Esophagus squamous epithelium (tissue), 5 donors: Measurements from ENCODE around the gene PTPRD. TPM values are rescaled to one million over a fixed set of nuclear protein-coding genes. Genes with fewer than 3 reads are reported as not detected.

Experiments
- DNase-seq: peaks from one replicate; lab custom pipeline; 2025; lab: John Stamatoyannopoulos, UW
- H3K27ac ChIP-seq, 4 donors: fragments of 200-600 bp; sonication (generic); one replicate each; pipeline ENCODE4 v1.5.1; 2016 to 2019; ENCODE audit warnings: mild to moderate bottlenecking in 1 of 4
- H3K27me3 ChIP-seq, 4 donors: fragments of 200-600 bp; sonication (generic); 1 replicate in 3 of 4; 2 replicates in 1 of 4; pipeline versions ENCODE4 v1.5.1 to v1.6.0; 2017 to 2021; ENCODE audit warnings: antibody characterized with exemption in 1 of 4
- H3K36me3 ChIP-seq, 3 donors: fragments of 200-600 bp; sonication (generic); one replicate each; pipeline ENCODE4 v1.5.1; 2016 to 2019
- H3K4me1 ChIP-seq, 3 donors: fragments of 200-600 bp; sonication (generic); one replicate each; pipeline ENCODE4 v1.5.1; 2017 to 2019
- H3K4me3 ChIP-seq, 4 donors: fragments of 200-600 bp; sonication (generic); 1 replicate in 3 of 4; 2 replicates in 1 of 4; pipeline ENCODE4 v1.5.1; 2016 to 2019; ENCODE audit warnings: mild to moderate bottlenecking in 2 of 4, moderate library complexity in 1 of 4
- H3K9me3 ChIP-seq, 3 donors: fragments of 200-600 bp; sonication (generic); one replicate each; pipeline ENCODE4 v1.5.1; 2016 to 2019
- POLR2A ChIP-seq, 4 donors: fragments of 450-650 bp; IDR thresholded peaks; one replicate each; pipeline ENCODE4 v1.6.1; 2017; ENCODE audit warnings: antibody characterized with exemption in 4 of 4, mild to moderate bottlenecking in 4 of 4, moderate library complexity in 3 of 4
- WGBS, 2 donors: methylation state at CpG; one replicate each; pipeline ENCODE4 v1.1.5; 2018; 5-methylcytosine and 5-hydroxymethylcytosine counted together
- intact Hi-C: fragments of 100-400 bp; cut with DNase I; formaldehyde crosslinking; loops from one replicate; pipeline ENCODE4 v1.15.0; 2022
- total RNA-seq, 4 donors: library from RNA; depleted of rRNA; stranded (reverse); fragments of >200 nt; gene quantifications; one replicate each; pipeline ENCODE4 v1.1.0, GENCODE V29; 2016
- TF ChIP-seq, protein P1 (sequence below), 6 experiments: fragments of 450-650 bp in 4 of 6; fragments of 200-600 bp in 2 of 6; sonication (generic) in 2 of 6; IDR thresholded peaks; one replicate each; pipeline ENCODE4 v1.5.1; 2016 to 2019; ENCODE audit warnings: antibody characterized with exemption in 6 of 6, mild to moderate bottlenecking in 4 of 6, moderate library complexity in 4 of 6
- donor health status: DM: yes; HTN: yes; CAD: no.

PTPRD gene
- total RNA-seq, 4 donors from 2014 or later = 0.23 to 16.3 (median 6.6) TPM

DNA sequence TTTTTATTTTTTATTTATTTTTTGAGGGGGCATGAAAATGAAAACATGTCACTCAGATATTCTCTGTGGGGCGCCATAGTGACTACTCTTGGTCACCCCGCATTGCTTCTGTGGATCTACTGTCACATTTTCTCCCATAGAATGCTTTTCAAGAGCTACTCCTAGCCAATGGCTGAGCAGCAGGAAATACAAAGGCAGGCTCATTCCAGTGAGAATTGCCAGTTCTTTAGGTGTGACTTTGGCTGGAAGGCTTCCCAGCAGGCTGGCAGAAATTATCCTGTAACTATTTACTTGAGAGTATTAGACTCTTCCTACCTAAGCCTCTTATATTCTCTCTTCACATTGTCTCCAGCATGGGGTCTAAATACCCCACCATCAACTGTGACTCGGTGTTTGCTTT lies 21.0 kb upstream of the PTPRD start:
- H3K4me3 ChIP-seq = no peak overlapping the region
- intact Hi-C loops = no loop called here
- H3K4me1 ChIP-seq = no peaks in the 10 kb centered on the region
- no peaks in the 10 kb centered on the region for H3K27me3 ChIP-seq
- 41 to 78% methylated on average over 3 of the region's 3 CpGs for WGBS, 2 donors
- H3K27ac ChIP-seq = no peak overlapping the region
- TF ChIP-seq, protein P1, sequence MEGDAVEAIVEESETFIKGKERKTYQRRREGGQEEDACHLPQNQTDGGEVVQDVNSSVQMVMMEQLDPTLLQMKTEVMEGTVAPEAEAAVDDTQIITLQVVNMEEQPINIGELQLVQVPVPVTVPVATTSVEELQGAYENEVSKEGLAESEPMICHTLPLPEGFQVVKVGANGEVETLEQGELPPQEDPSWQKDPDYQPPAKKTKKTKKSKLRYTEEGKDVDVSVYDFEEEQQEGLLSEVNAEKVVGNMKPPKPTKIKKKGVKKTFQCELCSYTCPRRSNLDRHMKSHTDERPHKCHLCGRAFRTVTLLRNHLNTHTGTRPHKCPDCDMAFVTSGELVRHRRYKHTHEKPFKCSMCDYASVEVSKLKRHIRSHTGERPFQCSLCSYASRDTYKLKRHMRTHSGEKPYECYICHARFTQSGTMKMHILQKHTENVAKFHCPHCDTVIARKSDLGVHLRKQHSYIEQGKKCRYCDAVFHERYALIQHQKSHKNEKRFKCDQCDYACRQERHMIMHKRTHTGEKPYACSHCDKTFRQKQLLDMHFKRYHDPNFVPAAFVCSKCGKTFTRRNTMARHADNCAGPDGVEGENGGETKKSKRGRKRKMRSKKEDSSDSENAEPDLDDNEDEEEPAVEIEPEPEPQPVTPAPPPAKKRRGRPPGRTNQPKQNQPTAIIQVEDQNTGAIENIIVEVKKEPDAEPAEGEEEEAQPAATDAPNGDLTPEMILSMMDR (IDR thresholded peaks at IDR 0.05) = no peak
- TF ChIP-seq POLR2A (IDR thresholded peaks at IDR 0.05) = no peak
- no peak for DNase-seq
- no peaks in the 10 kb centered on the region for H3K9me3 ChIP-seq
- H3K36me3 ChIP-seq = no peaks in the 10 kb centered on the region

DNA sequence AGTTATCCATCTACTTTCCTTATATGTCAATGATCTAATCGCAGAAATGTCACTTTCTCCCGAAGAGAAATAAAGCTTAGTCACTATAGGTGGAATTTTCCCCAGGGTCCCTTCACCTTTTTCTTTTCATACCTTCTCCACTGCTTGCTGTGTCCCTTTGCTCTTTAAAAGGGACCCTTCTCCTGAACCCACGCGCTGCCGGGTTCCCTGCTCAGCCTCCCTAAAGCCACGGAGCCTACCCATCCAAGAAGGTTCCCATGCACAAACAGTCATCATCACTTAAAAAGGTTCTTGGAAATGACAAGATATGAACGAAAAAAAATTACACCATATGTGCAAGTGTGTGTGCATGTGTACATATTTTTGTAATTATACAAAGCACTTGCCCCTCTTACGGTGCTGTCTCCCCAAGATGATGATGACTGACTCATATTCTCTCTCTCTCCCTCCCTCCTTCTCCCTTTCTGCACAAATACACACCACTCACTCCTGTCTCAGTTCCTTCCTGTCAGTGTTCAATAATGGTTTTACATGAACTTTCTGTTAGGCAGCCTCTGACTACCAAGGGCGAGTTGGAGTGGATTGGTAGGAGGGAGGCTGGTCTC lies 1.5 kb upstream of the PTPRD start:
- no peak for TF ChIP-seq POLR2A (IDR thresholded peaks at IDR 0.05)
- TF ChIP-seq, protein P1 (IDR thresholded peaks at IDR 0.05) = no peak
- Histone ChIP-seq H3K9me3 (no peaks in the 10 kb centered on the region), H3K36me3 (no peaks in the 10 kb centered on the region), H3K27me3 (peaks cover 0 to 86% (median 9%) of the 10 kb centered on the region in 4 donors), H3K4me1 (peaks cover 0 to 17% (median 6%) of the 10 kb centered on the region in 3 donors), H3K27ac (no peak overlapping the region), H3K4me3 (no peak overlapping the region)
- 60 to 65% methylated on average over 9 of the region's 9 CpGs for WGBS, 2 donors
- intact Hi-C loops = no loop called here
- no peak for DNase-seq

DNA sequence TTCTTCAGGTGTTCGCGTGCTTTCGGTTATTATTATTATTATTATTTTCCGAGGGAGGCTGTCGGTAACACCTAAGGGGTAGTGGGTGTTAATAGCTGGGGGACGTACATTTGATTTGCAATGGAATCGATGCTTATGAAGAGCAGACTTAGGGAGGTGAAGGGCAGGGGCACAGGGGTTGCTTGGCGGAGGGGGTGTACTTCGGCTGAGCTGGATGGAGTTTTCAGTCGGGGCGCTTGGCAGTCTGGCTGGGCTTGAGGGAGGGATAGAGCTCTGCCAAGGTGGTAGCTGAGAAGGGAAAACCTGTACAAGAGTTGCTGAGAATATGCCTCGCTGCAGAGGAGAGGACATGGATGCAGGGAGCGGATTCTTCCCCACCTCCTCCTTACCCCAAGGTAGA lies 617 bp upstream of the PTPRD start:
- intact Hi-C loops = no loop called here
- no peak for DNase-seq

DNA sequence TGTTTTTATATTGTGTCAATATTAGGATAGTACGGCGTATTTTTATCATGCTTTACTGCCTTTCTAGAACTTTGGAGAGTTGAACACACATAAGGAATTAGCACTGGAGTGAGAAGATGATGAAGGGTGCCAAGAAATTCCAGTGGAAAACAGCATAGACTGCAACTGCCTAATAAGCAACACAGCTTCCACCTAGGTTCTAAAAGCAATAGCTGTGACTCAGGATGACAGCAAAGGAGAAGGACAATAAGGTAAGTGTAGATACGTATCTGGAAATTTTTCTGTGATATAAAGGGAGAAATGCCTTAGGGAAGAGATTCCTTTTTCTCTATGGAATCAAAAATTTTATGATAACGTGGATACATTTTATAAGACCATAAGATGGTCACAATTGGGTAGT lies 7.4 kb downstream of the PTPRD start:
- Histone ChIP-seq H3K9me3 (no peaks in the 10 kb centered on the region), H3K36me3 (no peaks in the 10 kb centered on the region), H3K4me1 (no peaks in the 10 kb centered on the region), H3K4me3 (no peak overlapping the region), H3K27me3 (peaks cover 0 to 12% (median 0%) of the 10 kb centered on the region in 4 donors), H3K27ac (no peak overlapping the region)
- 50 to 68% methylated on average over 4 of the region's 4 CpGs for WGBS, 2 donors
- TF ChIP-seq, protein P1 (IDR thresholded peaks at IDR 0.05) = no peak
- TF ChIP-seq POLR2A (IDR thresholded peaks at IDR 0.05) = no peak
- no peak for DNase-seq
- intact Hi-C loops = no loop called here

More for the DNA sequence above, 617 bp upstream of the PTPRD start:
- TF ChIP-seq, protein P1 (IDR thresholded peaks at IDR 0.05) = no peak
- no peak for TF ChIP-seq POLR2A (IDR thresholded peaks at IDR 0.05)
- H3K4me1 ChIP-seq = peaks cover 0 to 17% (median 6%) of the 10 kb centered on the region in 3 donors
- no peaks in the 10 kb centered on the region for H3K36me3 ChIP-seq
- H3K9me3 ChIP-seq = no peaks in the 10 kb centered on the region
- H3K27me3 ChIP-seq = peaks cover 0 to 87% (median 9%) of the 10 kb centered on the region in 4 donors
- no peak overlapping the region for H3K27ac ChIP-seq
- 6 to 7% methylated on average over 13 of the region's 13 CpGs for WGBS, 2 donors
- H3K4me3 ChIP-seq = peak overlapping the region in 3 of 4 donors; percentile 33 to 63 (median 47)

DNA sequence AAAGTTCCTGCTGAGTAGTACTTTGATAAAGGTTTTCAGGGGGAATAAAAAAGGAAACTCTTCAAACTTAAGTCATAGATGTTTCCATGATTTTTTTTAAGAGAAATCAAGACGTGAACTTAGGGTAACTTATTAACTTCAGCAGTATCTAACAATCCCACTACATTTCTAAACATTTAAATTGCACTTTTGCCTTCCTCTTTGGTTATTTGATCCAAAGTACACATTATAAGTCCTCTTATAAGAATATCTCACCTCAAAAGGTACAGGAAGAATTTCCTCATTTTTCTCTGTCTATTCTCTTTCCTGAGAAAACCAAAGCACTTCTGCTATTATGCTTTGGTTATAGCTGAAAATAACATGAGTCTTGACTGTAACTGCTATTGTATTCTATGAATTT lies 7.9 kb downstream of the PTPRD start:
- no peak overlapping the region for H3K27ac ChIP-seq
- TF ChIP-seq, protein P1 (IDR thresholded peaks at IDR 0.05) = no peak
- TF ChIP-seq POLR2A (IDR thresholded peaks at IDR 0.05) = no peak
- intact Hi-C loops = no loop called here
- peaks cover 0 to 7% (median 0%) of the 10 kb centered on the region in 4 donors for H3K27me3 ChIP-seq
- 26 to 31% methylated on average over 1 of the region's 1 CpG for WGBS, 2 donors
- H3K4me1 ChIP-seq = no peaks in the 10 kb centered on the region
- H3K4me3 ChIP-seq = no peak overlapping the region
- no peaks in the 10 kb centered on the region for H3K9me3 ChIP-seq
- H3K36me3 ChIP-seq = no peaks in the 10 kb centered on the region
- DNase-seq = no peak
